ENCODE results near the gene ZNF593OS. TPM values are rescaled to one million over a fixed set of nuclear protein-coding genes. Genes with fewer than 3 reads are reported as not detected.

ZNF593OS gene
- total RNA-seq, 2 donors from 2014 or later, result not detected

DNA sequence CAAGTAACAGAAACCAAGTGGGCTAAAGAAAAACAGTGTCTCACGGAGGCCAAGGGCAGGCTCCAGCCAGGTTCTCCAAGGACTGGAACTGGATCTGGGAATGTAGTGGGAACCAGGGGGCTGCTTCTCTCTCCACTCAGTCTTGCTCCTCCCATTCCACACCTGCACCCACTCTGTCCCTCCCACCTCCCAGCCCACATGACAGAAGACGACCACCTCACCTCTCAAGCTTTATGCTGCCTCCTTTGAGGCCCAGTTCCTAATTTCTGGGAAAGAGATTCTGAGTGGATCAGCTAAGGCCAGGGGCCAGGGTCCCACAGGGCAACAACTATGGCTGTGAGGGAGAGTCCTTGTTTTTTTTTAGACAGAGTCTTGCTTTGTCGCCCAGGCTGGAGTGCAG is 43.6 kb upstream of the ZNF593OS start:
- H3K27me3 ChIP-seq, result no peaks in the 10 kb centered on the region
- DNase-seq (no peak), ATAC-seq (no peak)
- H3K27ac ChIP-seq, result no peak overlapping the region
- H3K4me3 ChIP-seq, result no peak overlapping the region
- intact Hi-C loops (cut with DNase I), result no loop called here
- WGBS, 2 donors, result 18 to 26% methylated on average over 2 to 3 of the region's 3 CpGs
- no peaks in the 10 kb centered on the region for H3K4me1 ChIP-seq
- TF ChIP-seq CTCF (IDR thresholded peaks at IDR 0.05) (no peak), POLR2A (IDR thresholded peaks at IDR 0.05) (no peak)
- no peaks in the 10 kb centered on the region for H3K36me3 ChIP-seq (replicated peaks in 1 of 2; ENCODE audit: insufficient read depth in 1 of 2, low read depth in 2 of 2)
- H3K9me3 ChIP-seq, result no peaks in the 10 kb centered on the region

DNA sequence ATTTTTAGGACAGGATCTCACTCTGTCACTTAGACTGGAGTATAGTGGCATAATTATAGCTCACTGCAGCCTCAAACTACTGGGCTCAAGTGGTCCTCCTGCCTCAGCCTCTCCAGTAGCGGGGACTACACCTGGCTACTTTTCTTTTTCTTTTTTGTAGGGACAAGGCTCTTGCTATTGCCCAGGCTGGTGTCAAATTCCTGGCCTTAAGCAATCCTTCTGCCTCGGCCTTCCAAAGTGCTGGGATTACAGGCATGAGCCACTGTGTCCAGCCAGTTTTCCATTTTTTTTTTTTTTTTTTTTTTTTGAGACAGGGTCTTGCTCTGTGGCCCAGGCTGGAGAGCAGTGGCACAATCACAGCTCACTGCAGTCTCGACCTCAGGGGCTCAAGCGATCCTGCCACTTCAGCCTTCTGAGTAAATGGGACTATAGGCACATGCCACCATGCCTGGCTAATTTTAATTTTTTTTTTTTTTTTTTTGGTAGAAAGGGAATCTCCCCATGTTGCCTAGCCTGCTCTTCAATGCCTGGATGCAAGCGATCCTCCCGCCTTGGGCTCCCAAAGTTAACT is 41.8 kb upstream of the ZNF593OS start:
- 93% methylated on average over 6 of the region's 6 CpGs for WGBS, 2 donors
- ATAC-seq (no peak), DNase-seq (no peak)
- intact Hi-C loops (cut with DNase I), result no loop called here
- H3K27me3 ChIP-seq, result no peaks in the 10 kb centered on the region
- no peak overlapping the region for H3K27ac ChIP-seq
- no peak overlapping the region for H3K4me3 ChIP-seq
- TF ChIP-seq POLR2A (IDR thresholded peaks at IDR 0.05) (no peak), CTCF (IDR thresholded peaks at IDR 0.05) (no peak)
- no peaks in the 10 kb centered on the region for H3K4me1 ChIP-seq
- no peaks in the 10 kb centered on the region for H3K36me3 ChIP-seq (replicated peaks in 1 of 2; ENCODE audit: insufficient read depth in 1 of 2, low read depth in 2 of 2)
- no peaks in the 10 kb centered on the region for H3K9me3 ChIP-seq

DNA sequence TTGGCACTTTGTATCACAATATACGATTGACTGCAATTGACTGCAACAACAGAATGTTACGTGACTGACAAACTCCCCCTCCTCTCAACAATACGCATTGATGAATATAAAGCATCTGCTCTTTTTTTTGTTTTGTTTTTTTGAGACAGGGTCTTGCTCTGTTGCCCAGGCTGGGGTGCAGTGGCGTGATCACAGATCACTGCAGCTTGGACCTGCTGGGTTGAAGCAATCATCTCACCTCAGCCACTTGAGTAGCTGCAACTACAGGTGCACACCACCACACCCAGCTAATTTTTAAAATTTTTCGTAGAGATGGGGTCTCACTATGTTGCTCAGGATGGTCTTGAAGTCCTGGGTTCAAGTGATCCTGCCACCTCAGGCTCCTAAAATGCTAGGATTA is 41.1 kb upstream of the ZNF593OS start:
- Histone ChIP-seq H3K27ac (no peak overlapping the region), H3K4me3 (no peak overlapping the region), H3K27me3 (no peaks in the 10 kb centered on the region), H3K36me3 (replicated peaks in 1 of 2; ENCODE audit: insufficient read depth in 1 of 2, low read depth in 2 of 2) (no peaks in the 10 kb centered on the region), H3K9me3 (no peaks in the 10 kb centered on the region), H3K4me1 (no peaks in the 10 kb centered on the region)
- 78 to 83% methylated on average over 5 of the region's 5 CpGs for WGBS, 2 donors
- intact Hi-C loops (cut with DNase I), result no loop called here
- TF ChIP-seq POLR2A (IDR thresholded peaks at IDR 0.05) (no peak), CTCF (IDR thresholded peaks at IDR 0.05) (no peak)
- DNase-seq, result no peak
- ATAC-seq, result no peak

- Histone ChIP-seq H3K9me3 (no peaks in the 10 kb centered on the region), H3K27me3 (no peaks in the 10 kb centered on the region), H3K27ac (no peak overlapping the region), H3K4me3 (no peak overlapping the region), H3K36me3 (replicated peaks in 1 of 2; ENCODE audit: insufficient read depth in 1 of 2, low read depth in 2 of 2) (no peaks in the 10 kb centered on the region), H3K4me1 (no peaks in the 10 kb centered on the region)
- 73 to 74% methylated on average over 4 to 5 of the region's 5 CpGs for WGBS, 2 donors
- ATAC-seq, result no peak
- intact Hi-C loops (cut with DNase I), result no loop called here
- no peak for TF ChIP-seq POLR2A (IDR thresholded peaks at IDR 0.05)
- TF ChIP-seq CTCF (IDR thresholded peaks at IDR 0.05), result no peak
- no peak for DNase-seq
Observed at GRCh38 chr1:26210147-26210870, 38.7 kb upstream of the ZNF593OS start.
